Ovary (tissue), 9 donors: Measurements from ENCODE around the gene CENPW. TPM values are rescaled to one million over a fixed set of nuclear protein-coding genes. Genes with fewer than 3 reads are reported as not detected.

ENCODE experiments used
- DNase-seq, 5 donors: peaks; one replicate each; pipeline ENCODE4 v3.0.0-alpha.2; 2019 to 2020
- H3K27ac ChIP-seq, 2 donors: fragments of 200-600 bp; one replicate each; pipeline versions ENCODE4 v1.5.1 to v1.8.0; 2019 to 2022
- H3K27me3 ChIP-seq: fragments of 200-600 bp; one replicate; pipeline ENCODE4 v1.8.0; 2022
- H3K36me3 ChIP-seq: fragments of 200-600 bp; sonication (generic); one replicate; pipeline ENCODE4 v1.5.1; 2019
- H3K4me1 ChIP-seq: one replicate; pipeline ENCODE4 v1.8.1; 2013; ENCODE audit warnings: mild to moderate bottlenecking, moderate library complexity; ENCODE audit not compliant: insufficient read depth
- H3K4me3 ChIP-seq: fragments of 200-600 bp; sonication (generic); one replicate; pipeline ENCODE4 v1.5.1; 2017
- H3K9me3 ChIP-seq, 2 donors: fragments of 200-600 bp in 1 of 2; sonication (generic) in 1 of 2; one replicate each; pipeline versions ENCODE4 v1.5.1 to v1.8.1; 2013 to 2019; ENCODE audit warnings: mild to moderate bottlenecking in 1 of 2, moderate library complexity in 1 of 2
- CTCF ChIP-seq, 3 donors: fragments of 450-650 bp in 2 of 3; fragments of 200-600 bp in 1 of 3; IDR thresholded peaks; one replicate each; pipeline versions ENCODE4 v1.5.1 to v1.8.0; 2016 to 2022; ENCODE audit warnings: antibody characterized with exemption in 3 of 3, mild to moderate bottlenecking in 1 of 3
- EP300 ChIP-seq: sonication (generic); formaldehyde crosslinking; IDR thresholded peaks from one replicate; pipeline ENCODE4 v1.6.1; 2017; ENCODE audit warnings: antibody characterized with exemption
- POLR2A ChIP-seq: fragments of 450-650 bp; IDR thresholded peaks from one replicate; pipeline ENCODE4 v1.6.1; 2017; ENCODE audit warnings: antibody characterized with exemption, mild to moderate bottlenecking, moderate library complexity
- WGBS, 3 donors: extraction: QIAGEN DNeasy Blood & Tissue Kit in 1 of 3; methylation state at CpG; one replicate each; pipeline versions ENCODE4 v1.1.5 to v1.1.7; 2013 to 2017; 5-methylcytosine and 5-hydroxymethylcytosine counted together
- intact Hi-C, 4 donors: fragments of 100-400 bp; cut with DNase I; formaldehyde crosslinking; loops; one replicate each; pipeline versions ENCODE4 v1.11.0 to v1.15.1; 2022 to 2023
- polyA plus RNA-seq, 2 donors: library from polyadenylated mRNA; stranded (reverse); fragments of 200-250 nt in 1 of 2; fragments of 350-450 nt in 1 of 2; fragmentation: Illumina TruSeq in 1 of 2; extraction: RNeasy Lipid Tissue Mini Kit (QIAGEN cat#74804) in 1 of 2; gene quantifications; one replicate each; pipeline ENCODE4 v1.2.3, GENCODE V29; 2013 to 2014
- total RNA-seq, 7 donors: library from RNA; depleted of rRNA in 2 of 7; stranded (reverse); fragments of >200 nt in 2 of 7; fragmentation: NEBNext Ultra II Directional in 3 of 7; extraction: Animal tissue kit (Norgen Biotek cat#: 25700) in 3 of 7; gene quantifications; one replicate each; pipeline versions ENCODE4 v1.1.0 to v1.2.4, GENCODE V29; 2016 to 2023
- donor health status: DM: no; HTN: no; CAD: no; lungs with moderate emphysema.
- donor health status: DM: no; HTN: no; CAD: no.
- donor health status: Bipolar disorder and iron deficiency.
- donor health status: DM: yes; HTN: yes; CAD: no.
- donor health status: DM: no; HTN: no; CAD: no.
- donor health status: DM: yes; HTN: yes; CAD: no.

CENPW gene
- total and polyA plus RNA-seq, 9 donors: 1.0 to 8.6 (median 2.4) TPM; not detected in 1

- TF ChIP-seq EP300 (no peak), POLR2A (no peak), CTCF (IDR thresholded peaks at IDR 0.05) (no peak)
- intact Hi-C loops: no loop called here
- H3K27me3 ChIP-seq: no peaks in the 10 kb centered on the region
- no peaks in the 10 kb centered on the region for H3K9me3 ChIP-seq
- 95 to 99% (median 98%) methylated on average over 4 of the region's 4 CpGs for WGBS, 3 donors
- H3K27ac ChIP-seq: no peak overlapping the region
- no peak overlapping the region for H3K4me3 ChIP-seq
- H3K36me3 ChIP-seq: no peaks in the 10 kb centered on the region
- no peaks in the 10 kb centered on the region for H3K4me1 ChIP-seq
- no peak for DNase-seq
These were observed 33.4 kb downstream of the CENPW start for GRCh38 chr6:126373344-126373743.

GRCh38 chr6:126374372-126374771 lies 34.5 kb downstream of the CENPW start:
- 98 to 100% (median 98%) methylated on average over 1 of the region's 1 CpG for WGBS, 3 donors

DNA sequence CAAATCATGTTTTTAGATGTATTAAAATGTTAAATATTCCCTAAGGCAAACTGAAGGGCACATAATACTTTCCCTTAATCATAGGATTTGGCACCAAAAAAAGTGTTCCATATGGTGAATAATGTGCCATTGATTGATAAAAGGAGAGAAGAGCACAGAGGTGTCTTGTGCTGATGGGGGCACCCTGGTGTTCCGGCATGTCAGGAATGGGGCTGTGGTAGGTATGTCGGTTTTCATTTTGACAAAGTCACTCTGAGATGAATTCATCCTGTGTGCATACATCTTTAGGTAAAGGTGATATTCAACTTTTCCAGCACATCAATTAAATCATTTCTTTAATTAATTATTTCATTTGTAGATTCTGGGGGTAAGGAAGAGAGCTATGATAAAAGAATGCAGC lies 36.8 kb downstream of the CENPW start:
- DNase-seq: no peak
- Histone ChIP-seq H3K9me3 (no peaks in the 10 kb centered on the region), H3K36me3 (no peaks in the 10 kb centered on the region), H3K27me3 (no peaks in the 10 kb centered on the region), H3K4me1 (no peaks in the 10 kb centered on the region), H3K27ac (no peak overlapping the region), H3K4me3 (no peak overlapping the region)
- TF ChIP-seq POLR2A (no peak), CTCF (IDR thresholded peaks at IDR 0.05) (no peak), EP300 (no peak)
- 94 to 95% (median 94%) methylated on average over 2 of the region's 2 CpGs for WGBS, 3 donors
- intact Hi-C loops: no loop called here

More at GRCh38 chr6:126374372-126374771, 34.5 kb downstream of the CENPW start:
- Histone ChIP-seq H3K9me3 (no peaks in the 10 kb centered on the region), H3K4me3 (no peak overlapping the region), H3K36me3 (no peaks in the 10 kb centered on the region), H3K27me3 (no peaks in the 10 kb centered on the region), H3K27ac (no peak overlapping the region), H3K4me1 (no peaks in the 10 kb centered on the region)
- intact Hi-C loops: no loop called here
- DNase-seq: no peak
- TF ChIP-seq EP300: no peak
- no peak for TF ChIP-seq POLR2A
- TF ChIP-seq CTCF (IDR thresholded peaks at IDR 0.05): no peak

DNA sequence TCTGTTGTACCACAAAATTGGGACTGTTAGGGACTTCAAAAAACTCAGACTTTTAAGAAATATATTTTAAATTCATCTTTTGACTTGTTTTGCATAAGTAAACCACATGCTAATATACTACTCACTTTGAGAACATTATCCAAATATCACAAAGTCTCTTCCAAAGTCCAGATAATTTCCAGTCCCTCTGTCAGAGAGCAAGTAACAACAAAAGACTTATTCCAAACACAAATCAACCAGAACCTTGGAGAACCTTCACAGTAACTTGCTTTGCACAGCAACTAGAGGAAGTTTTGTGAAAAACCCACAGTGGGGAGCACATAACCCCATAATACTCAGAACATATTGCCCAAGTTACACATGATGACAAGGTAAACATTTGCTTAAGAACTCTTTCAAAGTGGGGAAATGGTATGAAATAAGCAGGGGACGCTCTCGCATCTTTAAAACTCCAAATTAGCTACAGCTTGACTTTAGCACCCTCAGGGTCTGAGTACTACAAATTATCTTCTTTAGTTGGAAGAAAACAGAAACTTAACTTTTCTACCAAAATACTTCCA lies 37.8 kb downstream of the CENPW start:
- TF ChIP-seq EP300 (no peak), CTCF (IDR thresholded peaks at IDR 0.05) (no peak), POLR2A (no peak)
- intact Hi-C loops: no loop called here
- Histone ChIP-seq H3K27ac (no peak overlapping the region), H3K27me3 (no peaks in the 10 kb centered on the region), H3K36me3 (no peaks in the 10 kb centered on the region), H3K9me3 (no peaks in the 10 kb centered on the region), H3K4me3 (no peak overlapping the region), H3K4me1 (no peaks in the 10 kb centered on the region)
- 96 to 99% (median 96%) methylated on average over 2 of the region's 2 CpGs for WGBS, 3 donors
- DNase-seq: no peak
